Rectal smooth muscle tissue (tissue), 1 donor: ENCODE results near the gene LONP2.

Experiments
- H3K27ac ChIP-seq: one replicate; pipeline ENCODE4 v1.7.0; 2013; ENCODE audit warnings: low read depth, low read length, inconsistent platforms
- H3K27me3 ChIP-seq: one replicate; pipeline ENCODE4 v1.7.0; 2013; ENCODE audit warnings: low read length; ENCODE audit not compliant: control insufficient read depth, insufficient read depth
- H3K36me3 ChIP-seq: one replicate; pipeline ENCODE4 v1.7.0; 2013; ENCODE audit warnings: low read length; ENCODE audit not compliant: control insufficient read depth, insufficient read depth
- H3K4me1 ChIP-seq: one replicate; pipeline ENCODE4 v1.7.0; 2013; ENCODE audit warnings: low read length; ENCODE audit not compliant: control insufficient read depth, insufficient read depth
- H3K4me3 ChIP-seq: one replicate; pipeline ENCODE4 v1.7.0; 2013; ENCODE audit warnings: low read length
- H3K9ac ChIP-seq: one replicate; pipeline ENCODE4 v1.7.0; 2013; ENCODE audit warnings: low read length

Gene LONP2

GRCh38 chr16:48244080-48244862, at the start of gene LONP2:
Gene LONP2, plus strand, starts transcription at chr16:48244300. Its CDS starts 89 bp downstream, at chr16:48244389.
- Histone ChIP-seq H3K9ac (peak within 1 kb of the TSS; percentile 89), H3K4me3 (peak within 1 kb of the TSS; percentile 91), H3K27me3 (no peaks in the 10 kb centered on the region), H3K27ac (peak within 1 kb of the TSS; percentile 75), H3K4me1 (peaks cover 10% of the 10 kb centered on the region), H3K36me3 (no peaks in the 10 kb centered on the region)

- Histone ChIP-seq H3K4me1 (no peaks in the 10 kb centered on the region), H3K27me3 (no peaks in the 10 kb centered on the region), H3K9ac (no peak overlapping the region), H3K36me3 (no peaks in the 10 kb centered on the region), H3K4me3 (no peak overlapping the region), H3K27ac (no peak overlapping the region)
Measured at GRCh38 chr16:48194828-48195556, 49.1 kb upstream of the LONP2 start.

- Histone ChIP-seq H3K27ac (no peak overlapping the region), H3K36me3 (no peaks in the 10 kb centered on the region), H3K27me3 (no peaks in the 10 kb centered on the region), H3K4me3 (no peak overlapping the region), H3K9ac (no peak overlapping the region), H3K4me1 (no peaks in the 10 kb centered on the region)
Measured at GRCh38 chr16:48197294-48197693, 46.8 kb upstream of the LONP2 start.

GRCh38 chr16:48201515-48202201, 42.4 kb upstream of the LONP2 start:
- H3K9ac ChIP-seq, result no peak overlapping the region
- H3K27me3 ChIP-seq, result no peaks in the 10 kb centered on the region
- no peak overlapping the region for H3K27ac ChIP-seq
- H3K36me3 ChIP-seq, result no peaks in the 10 kb centered on the region
- H3K4me1 ChIP-seq, result no peaks in the 10 kb centered on the region
- H3K4me3 ChIP-seq, result no peak overlapping the region

GRCh38 chr16:48203974-48204824, 39.9 kb upstream of the LONP2 start:
- H3K27me3 ChIP-seq, result no peaks in the 10 kb centered on the region
- no peak overlapping the region for H3K9ac ChIP-seq
- no peak overlapping the region for H3K4me3 ChIP-seq
- no peaks in the 10 kb centered on the region for H3K36me3 ChIP-seq
- H3K27ac ChIP-seq, result no peak overlapping the region
- H3K4me1 ChIP-seq, result no peaks in the 10 kb centered on the region

GRCh38 chr16:48204825-48205151, 39.3 kb upstream of the LONP2 start:
- Histone ChIP-seq H3K4me1 (no peaks in the 10 kb centered on the region), H3K9ac (no peak overlapping the region), H3K27ac (no peak overlapping the region)

GRCh38 chr16:48206594-48207242, 37.4 kb upstream of the LONP2 start:
- Histone ChIP-seq H3K36me3 (no peaks in the 10 kb centered on the region), H3K27me3 (no peaks in the 10 kb centered on the region), H3K9ac (no peak overlapping the region), H3K27ac (no peak overlapping the region), H3K4me3 (no peak overlapping the region), H3K4me1 (no peaks in the 10 kb centered on the region)

More at GRCh38 chr16:48204825-48205151, 39.3 kb upstream of the LONP2 start:
- Histone ChIP-seq H3K4me3 (no peak overlapping the region), H3K27me3 (no peaks in the 10 kb centered on the region), H3K36me3 (no peaks in the 10 kb centered on the region)

GRCh38 chr16:48210747-48211146, 33.4 kb upstream of the LONP2 start:
- H3K27me3 ChIP-seq, result no peaks in the 10 kb centered on the region
- no peak overlapping the region for H3K27ac ChIP-seq
- no peaks in the 10 kb centered on the region for H3K4me1 ChIP-seq
- H3K36me3 ChIP-seq, result no peaks in the 10 kb centered on the region
- H3K9ac ChIP-seq, result no peak overlapping the region
- H3K4me3 ChIP-seq, result no peak overlapping the region

- Histone ChIP-seq H3K9ac (no peak overlapping the region), H3K4me3 (no peak overlapping the region), H3K27ac (no peak overlapping the region), H3K4me1 (no peaks in the 10 kb centered on the region), H3K27me3 (no peaks in the 10 kb centered on the region), H3K36me3 (no peaks in the 10 kb centered on the region)
Measured at GRCh38 chr16:48212033-48212432, 32.1 kb upstream of the LONP2 start.

- H3K27ac ChIP-seq, result no peak overlapping the region
- no peaks in the 10 kb centered on the region for H3K27me3 ChIP-seq
- H3K9ac ChIP-seq, result no peak overlapping the region
- H3K36me3 ChIP-seq, result no peaks in the 10 kb centered on the region
- no peak overlapping the region for H3K4me3 ChIP-seq
- no peaks in the 10 kb centered on the region for H3K4me1 ChIP-seq
Measured at GRCh38 chr16:48215738-48216137, 28.4 kb upstream of the LONP2 start.

GRCh38 chr16:48217708-48218107, 26.4 kb upstream of the LONP2 start:
- H3K4me1 ChIP-seq, result no peaks in the 10 kb centered on the region
- H3K27ac ChIP-seq, result no peak overlapping the region
- H3K9ac ChIP-seq, result no peak overlapping the region
- no peaks in the 10 kb centered on the region for H3K36me3 ChIP-seq
- H3K27me3 ChIP-seq, result no peaks in the 10 kb centered on the region
- H3K4me3 ChIP-seq, result no peak overlapping the region
